Measurements from ENCODE around the gene FAM72B. TPM values are rescaled to one million over a fixed set of nuclear protein-coding genes. Genes with fewer than 3 reads are reported as not detected.
"Not testable (repeated sequence)": the region's sequence is repeated elsewhere in the genome, so short reads cannot be mapped to it uniquely, and the experiment has no call there.

Gene FAM72B
- total RNA-seq, 1 donor from 2014 or later: 0.83 TPM

- H3K27me3 ChIP-seq (ENCODE audit: low read depth); H3K4me3 ChIP-seq; intact Hi-C loops (cut with DNase I); H3K36me3 ChIP-seq; ATAC-seq; H3K9me3 ChIP-seq; H3K27ac ChIP-seq; DNase-seq; H3K4me1 ChIP-seq: not testable (repeated sequence)
Observed at GRCh38 chr1:121210778-121211177, 26.6 kb upstream of the FAM72B start.

- ATAC-seq: peak in 1 of 2 donors; percentile 66
- H3K27ac ChIP-seq; H3K9me3 ChIP-seq; H3K4me1 ChIP-seq; H3K27me3 ChIP-seq (ENCODE audit: low read depth); H3K4me3 ChIP-seq; H3K36me3 ChIP-seq; intact Hi-C loops (cut with DNase I); DNase-seq: not testable (repeated sequence)
Observed at GRCh38 chr1:121208375-121208774, 24.2 kb upstream of the FAM72B start.

GRCh38 chr1:121207328-121207727, 23.2 kb upstream of the FAM72B start:
- H3K4me3 ChIP-seq; H3K36me3 ChIP-seq; H3K4me1 ChIP-seq; ATAC-seq; H3K27me3 ChIP-seq (ENCODE audit: low read depth); H3K27ac ChIP-seq; intact Hi-C loops (cut with DNase I); H3K9me3 ChIP-seq; DNase-seq: not testable (repeated sequence)

- DNase-seq; H3K27ac ChIP-seq; H3K4me3 ChIP-seq; intact Hi-C loops (cut with DNase I); H3K36me3 ChIP-seq; H3K9me3 ChIP-seq; H3K4me1 ChIP-seq; H3K27me3 ChIP-seq (ENCODE audit: low read depth): not testable (repeated sequence)
- peak in 1 of 2 donors; percentile 8 for ATAC-seq
Observed at GRCh38 chr1:121205786-121206711, 21.9 kb upstream of the FAM72B start.

- H3K4me1 ChIP-seq; intact Hi-C loops (cut with DNase I); H3K9me3 ChIP-seq; H3K27ac ChIP-seq; H3K4me3 ChIP-seq; ATAC-seq; H3K27me3 ChIP-seq (ENCODE audit: low read depth); DNase-seq; H3K36me3 ChIP-seq: not testable (repeated sequence)
Observed at GRCh38 chr1:121202986-121203385, 18.8 kb upstream of the FAM72B start.

- ATAC-seq: peak; percentile 71 to 90
- H3K4me1 ChIP-seq; H3K9me3 ChIP-seq; intact Hi-C loops (cut with DNase I); H3K36me3 ChIP-seq; H3K27me3 ChIP-seq (ENCODE audit: low read depth); H3K27ac ChIP-seq; H3K4me3 ChIP-seq; DNase-seq: not testable (repeated sequence)
Observed at GRCh38 chr1:121200985-121201981, 17.1 kb upstream of the FAM72B start.

- DNase-seq; H3K4me1 ChIP-seq; H3K27ac ChIP-seq; H3K9me3 ChIP-seq; intact Hi-C loops (cut with DNase I); H3K27me3 ChIP-seq (ENCODE audit: low read depth); H3K36me3 ChIP-seq; H3K4me3 ChIP-seq: not testable (repeated sequence)
- peak; percentile 38 to 67 for ATAC-seq
Observed at GRCh38 chr1:121200232-121200631, 16.1 kb upstream of the FAM72B start.

GRCh38 chr1:121199763-121200162, 15.6 kb upstream of the FAM72B start:
- H3K4me1 ChIP-seq; H3K9me3 ChIP-seq; H3K4me3 ChIP-seq; H3K27ac ChIP-seq; H3K27me3 ChIP-seq (ENCODE audit: low read depth); ATAC-seq; DNase-seq; intact Hi-C loops (cut with DNase I); H3K36me3 ChIP-seq: not testable (repeated sequence)

GRCh38 chr1:121197095-121197882, 13.1 kb upstream of the FAM72B start:
- H3K9me3 ChIP-seq; intact Hi-C loops (cut with DNase I); H3K27me3 ChIP-seq (ENCODE audit: low read depth); H3K27ac ChIP-seq; H3K4me1 ChIP-seq; H3K36me3 ChIP-seq; ATAC-seq; H3K4me3 ChIP-seq; DNase-seq: not testable (repeated sequence)

GRCh38 chr1:121192512-121192911, 8.4 kb upstream of the FAM72B start:
- intact Hi-C loops (cut with DNase I); DNase-seq; H3K36me3 ChIP-seq; H3K4me1 ChIP-seq; H3K9me3 ChIP-seq; ATAC-seq; H3K27me3 ChIP-seq (ENCODE audit: low read depth); H3K4me3 ChIP-seq; H3K27ac ChIP-seq: not testable (repeated sequence)

GRCh38 chr1:121187914-121188313, 3.8 kb upstream of the FAM72B start:
- H3K4me3 ChIP-seq: peak overlapping the region; percentile 11
- intact Hi-C loops (cut with DNase I): not testable (repeated sequence)

GRCh38 chr1:121186191-121186590, 2.1 kb upstream of the FAM72B start:
- DNase-seq; H3K27me3 ChIP-seq (ENCODE audit: low read depth); H3K36me3 ChIP-seq; H3K27ac ChIP-seq; H3K9me3 ChIP-seq; ATAC-seq; intact Hi-C loops (cut with DNase I); H3K4me1 ChIP-seq: not testable (repeated sequence)
- peak overlapping the region; percentile 31 for H3K4me3 ChIP-seq

More at GRCh38 chr1:121187914-121188313, 3.8 kb upstream of the FAM72B start:
- not testable (repeated sequence) for H3K27ac ChIP-seq; ATAC-seq; H3K9me3 ChIP-seq; H3K27me3 ChIP-seq (ENCODE audit: low read depth); DNase-seq; H3K36me3 ChIP-seq; H3K4me1 ChIP-seq
